OCI-M1 (cell line): ENCODE measurements around the gene RAB6B.

Source experiments
- DNase-seq: peaks from one replicate; lab custom pipeline; 2025; lab: John Stamatoyannopoulos, UW

RAB6B gene

GRCh38 chr3:133895208-133896001 lies at the start of gene RAB6B:
Gene RAB6B (minus strand): TSS chr3:133895882. CDS start chr3:133895466, 416 bp downstream.
- peak; percentile 35 for DNase-seq

DNA sequence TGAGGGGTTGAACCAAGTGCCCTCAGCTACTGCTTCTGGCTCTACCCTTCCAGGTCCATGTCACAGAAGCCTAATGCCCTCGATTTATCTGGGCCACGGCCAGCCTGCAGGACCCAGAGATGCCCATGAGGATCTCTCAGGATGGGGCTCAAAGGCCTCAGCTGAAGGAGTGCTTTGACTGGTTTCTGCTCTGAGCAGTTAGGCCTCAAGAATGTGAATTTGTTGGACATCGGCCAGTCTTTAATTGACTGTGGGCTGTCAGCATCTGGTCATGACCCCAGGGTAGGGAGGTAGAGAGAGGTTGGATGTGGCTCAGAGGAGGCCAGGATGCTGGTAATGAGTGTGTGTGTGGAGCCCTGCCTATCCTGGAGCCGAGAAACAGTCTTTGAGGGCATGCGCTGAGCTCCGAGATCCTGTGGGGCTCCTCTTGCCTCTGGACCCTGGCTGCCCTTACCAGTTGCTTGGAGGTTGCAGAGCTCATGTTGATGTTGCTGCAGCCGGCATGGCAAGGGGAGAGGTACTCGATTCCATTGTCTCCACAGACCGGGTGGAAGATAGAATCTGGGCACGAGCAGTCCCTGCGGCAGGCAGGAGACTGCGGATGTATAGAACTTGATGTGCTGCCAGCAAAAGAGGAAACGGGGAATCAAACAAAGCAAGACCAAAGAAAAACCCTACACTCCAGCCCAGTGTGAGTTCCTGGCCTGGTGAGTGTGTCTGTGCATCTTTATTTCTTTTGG lies 49.1 kb upstream of the RAB6B start:
- DNase-seq: no peak

DNA sequence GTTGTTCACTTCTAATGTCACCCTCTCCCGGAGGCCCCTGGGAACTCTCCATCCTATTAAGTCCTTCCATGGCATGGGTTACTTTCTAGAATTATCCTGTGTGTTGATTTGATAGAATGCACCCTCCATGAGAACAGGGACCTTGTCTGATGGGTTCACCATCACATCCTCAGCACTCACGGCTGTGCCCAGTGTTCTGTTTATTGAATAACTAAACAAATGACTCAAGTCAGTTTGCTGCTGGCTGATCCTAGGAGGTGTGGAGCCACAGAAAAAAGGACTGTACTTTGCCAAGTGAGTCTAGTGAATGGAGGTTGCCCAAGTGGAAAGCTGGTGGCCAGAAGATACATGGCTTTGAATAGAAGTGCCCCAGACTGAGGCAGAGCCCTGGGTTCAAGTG lies 48.5 kb upstream of the RAB6B start:
- no peak for DNase-seq

- DNase-seq: peak; percentile 88
These were observed 48.0 kb upstream of the RAB6B start for GRCh38 chr3:133943639-133944141.

- no peak for DNase-seq
These were observed 47.4 kb upstream of the RAB6B start for GRCh38 chr3:133943031-133943535.

DNA sequence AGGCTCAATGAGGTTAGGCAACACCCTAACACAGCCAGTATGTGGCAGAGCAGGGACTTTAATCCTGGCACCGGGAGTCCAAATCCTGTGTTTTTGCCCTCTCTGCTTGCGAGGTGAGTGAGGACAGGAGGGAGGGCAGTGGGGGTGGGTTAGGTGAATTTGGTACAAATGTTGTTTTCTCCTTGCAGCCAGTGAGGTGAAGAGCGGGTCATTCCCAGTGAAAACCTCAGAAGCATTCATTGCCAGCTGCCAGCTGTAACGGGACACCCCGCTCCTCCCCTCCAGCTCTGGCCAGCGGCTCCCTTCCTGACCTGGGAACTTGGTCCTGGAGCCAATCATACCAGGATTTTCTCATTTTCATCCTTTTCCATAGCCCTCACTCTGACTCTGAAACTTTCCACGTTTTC lies 45.7 kb upstream of the RAB6B start:
- no peak for DNase-seq

DNA sequence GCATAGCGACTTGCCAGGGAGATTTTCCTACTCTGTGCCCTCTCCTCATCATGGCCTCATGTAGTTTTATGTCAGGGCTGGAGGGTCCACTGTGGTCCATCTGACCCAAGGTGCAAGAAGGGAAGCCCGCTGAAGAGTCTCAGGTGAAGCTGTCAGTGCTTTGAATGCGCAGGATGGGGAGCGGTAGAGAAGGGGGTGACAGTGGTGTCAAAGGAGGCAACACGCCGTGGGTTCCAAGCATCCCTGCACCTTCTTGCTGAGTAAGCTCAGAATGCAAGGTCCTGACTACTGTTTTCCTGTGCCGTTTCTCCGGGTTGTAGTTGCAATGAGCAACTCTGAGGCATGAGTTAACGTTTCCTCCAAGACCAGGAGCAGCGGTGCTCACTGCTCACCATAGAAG lies 44.9 kb upstream of the RAB6B start:
- no peak for DNase-seq

DNA sequence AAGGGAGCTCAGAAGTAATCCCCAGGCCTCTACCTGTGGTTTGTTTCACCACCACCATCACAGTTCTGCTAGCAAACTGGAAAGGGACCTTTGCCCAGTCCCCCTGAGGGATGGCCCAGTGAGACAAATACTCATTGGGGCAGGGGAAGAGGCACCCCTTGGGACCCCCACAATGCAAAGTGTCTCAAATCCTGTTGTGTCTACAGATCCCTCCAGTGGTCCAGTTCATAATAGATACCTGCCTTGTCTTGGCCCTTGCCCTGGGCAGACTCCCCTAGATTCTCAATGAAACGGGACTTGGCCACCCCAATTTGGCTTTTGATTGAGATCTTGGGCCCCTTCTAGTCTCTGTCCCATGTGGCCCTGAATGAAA lies 43.8 kb upstream of the RAB6B start:
- DNase-seq: no peak

- peak; percentile 6 for DNase-seq
These were observed 43.2 kb upstream of the RAB6B start for GRCh38 chr3:133938770-133939462.

GRCh38 chr3:133937756-133938601 lies 42.3 kb upstream of the RAB6B start:
- no peak for DNase-seq

- DNase-seq: no peak
These were observed 41.5 kb upstream of the RAB6B start for GRCh38 chr3:133937061-133937686.

GRCh38 chr3:133935843-133936769 lies 40.4 kb upstream of the RAB6B start:
- DNase-seq: no peak

DNA sequence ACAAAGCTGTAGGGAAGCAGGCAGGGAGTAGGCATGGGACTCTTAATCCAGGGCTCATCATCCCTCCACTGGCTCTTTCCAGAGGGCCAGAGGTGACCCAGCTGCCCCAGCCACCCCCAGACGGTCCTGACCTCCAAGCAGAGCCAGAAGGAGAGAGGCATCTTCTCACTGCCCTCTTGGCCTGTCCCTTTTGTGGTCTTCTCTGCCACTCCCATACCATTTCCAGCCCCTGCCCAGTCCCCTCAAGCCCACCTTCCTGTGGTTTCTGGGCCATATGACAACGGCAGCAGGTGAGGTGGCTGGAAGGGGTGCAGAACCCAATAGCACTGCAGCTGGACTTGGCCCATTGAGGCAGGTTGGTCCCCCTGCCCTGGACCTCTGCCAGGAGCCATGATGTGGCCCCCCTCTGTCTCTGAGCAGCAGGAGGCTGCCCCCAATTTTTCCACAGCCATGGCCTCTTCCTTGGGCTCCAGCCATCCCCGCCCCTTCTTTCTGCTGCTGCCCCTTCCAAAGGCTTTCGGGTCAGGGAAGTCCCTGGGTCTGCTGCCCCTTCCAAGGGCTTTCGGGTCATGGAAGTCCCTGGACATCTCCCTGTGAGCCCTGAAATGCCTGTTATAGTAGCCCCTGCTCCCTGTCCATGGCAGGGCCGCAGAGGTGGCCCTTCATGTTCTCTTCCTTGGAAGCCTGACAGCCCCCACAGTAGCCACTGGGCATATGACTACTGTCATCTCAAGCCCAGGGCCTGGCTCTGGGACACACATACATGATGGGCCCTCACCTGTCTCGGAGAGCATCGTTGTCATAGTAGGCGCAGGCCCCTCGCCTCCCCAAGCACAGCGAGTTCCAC lies 39.5 kb upstream of the RAB6B start:
- DNase-seq: no peak

DNA sequence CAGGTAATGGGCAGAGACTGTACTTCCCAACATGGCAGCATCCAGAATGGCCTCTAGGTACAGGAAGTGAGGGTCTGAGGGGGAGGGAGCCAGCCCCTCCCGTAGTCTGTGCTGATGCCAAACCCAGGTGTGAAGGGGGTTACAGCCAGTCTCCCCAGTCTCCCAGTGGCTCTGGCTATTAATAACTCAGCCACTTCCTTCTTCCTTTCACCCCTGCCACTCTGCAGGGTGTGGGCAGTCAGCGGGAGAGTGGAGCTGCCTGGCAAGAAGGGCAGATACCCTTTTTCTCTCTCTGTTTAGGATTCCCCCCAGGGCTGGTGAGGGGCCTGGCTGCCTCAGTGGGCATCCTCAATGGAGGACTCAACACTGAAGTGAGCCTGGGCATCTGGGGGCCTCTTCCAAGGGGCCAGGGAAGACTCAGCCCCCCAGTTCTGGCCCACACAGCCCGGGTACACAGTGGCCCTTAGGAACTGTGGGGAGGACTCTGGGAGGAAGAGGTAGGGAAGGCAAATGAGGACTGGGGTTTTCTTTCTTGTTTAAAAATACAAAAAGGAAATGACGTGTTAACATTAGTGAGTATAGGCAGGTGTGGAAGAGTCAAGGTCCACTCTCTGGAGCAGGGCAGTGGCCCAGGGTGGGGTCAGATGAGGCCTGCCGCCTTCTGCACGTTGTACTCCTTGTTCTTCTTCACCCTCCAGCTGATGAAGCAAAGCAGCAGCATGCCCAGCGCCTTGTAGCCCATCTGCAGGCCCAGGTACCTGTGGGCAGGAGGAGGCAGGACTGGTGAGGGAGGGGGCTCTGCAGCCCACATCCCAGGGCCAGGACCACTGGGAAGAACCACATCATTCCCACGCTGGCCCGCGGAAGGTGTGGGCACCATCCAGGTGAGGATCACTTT lies 38.6 kb upstream of the RAB6B start:
- no peak for DNase-seq

DNA sequence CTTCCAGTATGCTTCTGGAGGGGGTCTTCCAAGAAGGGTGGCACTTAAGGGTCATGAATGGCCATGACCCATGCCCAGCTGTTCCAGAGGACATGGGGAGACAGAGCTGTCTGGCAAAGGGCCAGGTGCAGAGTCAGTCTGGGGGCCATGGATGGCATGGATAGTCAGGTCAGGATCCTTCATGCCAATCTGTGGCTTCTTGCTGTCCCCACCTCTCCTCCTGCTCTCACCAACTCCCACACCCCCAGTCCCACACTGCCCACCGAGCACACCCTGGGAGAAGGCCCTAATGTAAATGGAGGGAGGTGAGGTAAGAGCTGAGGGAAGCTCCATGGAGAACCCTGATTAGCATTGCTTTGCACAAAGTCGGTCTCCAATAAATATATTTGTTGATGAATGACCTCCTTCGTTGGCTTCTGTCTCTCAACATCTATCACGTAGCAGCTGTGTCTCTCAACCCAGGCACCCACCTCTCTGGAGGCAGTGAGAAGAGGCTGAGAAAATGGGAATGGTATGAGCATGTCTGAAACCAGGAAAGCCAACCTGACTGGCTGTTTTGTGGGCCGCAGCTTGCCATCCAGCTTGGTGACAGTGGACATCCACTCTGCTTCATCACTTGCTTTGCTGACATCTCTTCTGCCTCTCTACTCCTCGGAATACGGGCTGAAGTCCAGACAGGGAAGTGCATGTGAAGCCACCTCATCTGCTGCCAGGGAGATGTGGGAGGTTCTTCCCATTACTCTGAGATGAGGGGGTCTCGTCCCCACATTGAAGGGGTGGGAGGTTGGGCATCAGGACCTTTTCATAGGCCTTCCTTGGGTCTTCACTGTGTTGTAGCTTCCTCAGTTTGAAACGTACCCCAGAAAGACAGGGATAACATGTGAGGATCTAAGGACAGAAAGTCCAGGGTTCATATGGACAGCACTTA lies 37.7 kb upstream of the RAB6B start:
- DNase-seq: no peak

GRCh38 chr3:133932009-133932408 lies 36.3 kb upstream of the RAB6B start:
- DNase-seq: no peak

GRCh38 chr3:133931084-133931483 lies 35.4 kb upstream of the RAB6B start:
- no peak for DNase-seq
